ENCODE measurements around the gene VDAC2. TPM values are rescaled to one million over a fixed set of nuclear protein-coding genes. Genes with fewer than 3 reads are reported as not detected.

Gene VDAC2
- total RNA-seq, 4 donors from 2014 or later: 52.1 to 234 (median 149) TPM

DNA sequence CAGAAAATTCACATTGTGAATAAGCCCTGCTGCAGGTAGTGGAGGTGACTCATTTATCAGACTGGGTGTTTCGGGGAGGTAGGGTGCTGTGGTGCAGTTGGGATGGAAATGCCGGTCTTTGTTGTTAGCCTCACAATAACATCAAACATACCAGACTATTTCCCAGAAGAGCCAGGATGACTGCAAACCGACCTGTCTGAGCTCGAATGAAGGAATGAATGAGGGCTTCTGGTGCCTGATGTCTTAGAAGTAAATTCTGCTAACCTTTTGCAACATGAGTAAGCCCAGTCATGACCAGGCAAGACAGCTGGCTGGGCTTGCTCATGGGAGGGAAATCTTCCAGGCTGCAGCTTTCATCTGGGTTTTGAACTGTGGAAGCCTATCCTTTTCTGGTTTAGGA is 2.4 kb upstream of the VDAC2 start:
- Histone ChIP-seq H3K27ac (peak overlapping the region; percentile 52 to 98 (median 96)), H3K4me1 (peaks cover 10 to 32% (median 18%) of the 10 kb centered on the region in 4 donors), H3K4me3 (no peak overlapping the region), H3K27me3 (no peaks in the 10 kb centered on the region), H3K36me3 (peaks cover 0 to 12% (median 5%) of the 10 kb centered on the region in 4 donors), H3K9me3 (no peaks in the 10 kb centered on the region)
- DNase-seq: no peak
- intact Hi-C loops (cut with DNase I; ENCODE audit: low total_unique reads): no loop called here
- in situ Hi-C loops (cut with MboI; ENCODE audit: low pct_ligation_motif_present in 1 of 4, low pct_unique_long_range_greater_than_20kb in 1 of 4, low sequenced_read_pairs in 3 of 4): no loop called here
- WGBS, 2 donors (ENCODE audit: low coverage in 1 of 2): 77% methylated on average over 4 of the region's 4 CpGs; no CpG with 5 or more reads in 1 of the 2 donors
- no peak for TF ChIP-seq EP300 (IDR thresholded peaks at IDR 0.05; ENCODE audit: low read depth)
- TF ChIP-seq POLR2AphosphoS5 (IDR thresholded peaks at IDR 0.05): no peak
- TF ChIP-seq, protein P1, sequence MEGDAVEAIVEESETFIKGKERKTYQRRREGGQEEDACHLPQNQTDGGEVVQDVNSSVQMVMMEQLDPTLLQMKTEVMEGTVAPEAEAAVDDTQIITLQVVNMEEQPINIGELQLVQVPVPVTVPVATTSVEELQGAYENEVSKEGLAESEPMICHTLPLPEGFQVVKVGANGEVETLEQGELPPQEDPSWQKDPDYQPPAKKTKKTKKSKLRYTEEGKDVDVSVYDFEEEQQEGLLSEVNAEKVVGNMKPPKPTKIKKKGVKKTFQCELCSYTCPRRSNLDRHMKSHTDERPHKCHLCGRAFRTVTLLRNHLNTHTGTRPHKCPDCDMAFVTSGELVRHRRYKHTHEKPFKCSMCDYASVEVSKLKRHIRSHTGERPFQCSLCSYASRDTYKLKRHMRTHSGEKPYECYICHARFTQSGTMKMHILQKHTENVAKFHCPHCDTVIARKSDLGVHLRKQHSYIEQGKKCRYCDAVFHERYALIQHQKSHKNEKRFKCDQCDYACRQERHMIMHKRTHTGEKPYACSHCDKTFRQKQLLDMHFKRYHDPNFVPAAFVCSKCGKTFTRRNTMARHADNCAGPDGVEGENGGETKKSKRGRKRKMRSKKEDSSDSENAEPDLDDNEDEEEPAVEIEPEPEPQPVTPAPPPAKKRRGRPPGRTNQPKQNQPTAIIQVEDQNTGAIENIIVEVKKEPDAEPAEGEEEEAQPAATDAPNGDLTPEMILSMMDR (IDR thresholded peaks at IDR 0.05): no peak
- TF ChIP-seq POLR2A (IDR thresholded peaks at IDR 0.05): no peak

DNA sequence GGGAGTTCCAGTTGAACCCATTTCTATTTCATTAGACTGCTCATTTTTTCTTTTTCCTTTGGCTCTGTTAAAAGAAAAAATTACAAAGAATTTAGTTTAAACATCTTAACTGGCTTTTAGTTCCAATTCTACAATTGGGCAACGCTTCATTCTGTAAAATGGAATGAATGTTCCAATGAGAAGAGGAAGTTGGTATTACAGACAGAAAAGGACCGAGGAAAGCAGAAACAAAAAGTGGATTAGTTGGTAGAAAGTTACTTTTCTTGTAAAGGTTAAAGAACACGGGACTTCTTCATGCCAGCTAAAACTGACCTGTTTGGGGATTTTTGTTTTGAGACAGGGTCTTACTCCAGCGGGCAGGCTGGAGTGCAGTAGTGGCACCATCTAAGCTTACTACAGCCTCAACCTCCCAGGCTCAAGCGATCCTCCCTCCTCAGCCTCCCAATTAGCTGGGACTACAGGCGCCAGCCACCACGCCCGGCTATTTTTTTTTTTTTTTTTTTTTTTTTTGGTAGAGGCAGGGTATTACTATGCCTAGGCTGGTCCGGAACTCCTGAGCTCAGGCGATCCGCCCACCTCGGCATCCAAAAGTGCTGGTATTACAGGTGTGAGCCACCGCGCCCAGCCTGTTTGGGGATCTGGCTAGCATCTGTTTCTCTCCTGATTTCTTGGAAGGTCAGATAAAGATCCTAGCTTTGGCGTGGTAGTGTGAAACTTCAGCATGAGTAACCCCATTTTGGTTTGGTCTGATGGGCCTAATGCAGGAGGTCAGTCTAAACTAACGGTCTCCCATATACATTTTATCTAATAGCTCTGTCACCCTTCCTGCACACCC is 1.3 kb upstream of the VDAC2 start:
- TF ChIP-seq POLR2AphosphoS5 (IDR thresholded peaks at IDR 0.05): no peak
- TF ChIP-seq POLR2A (IDR thresholded peaks at IDR 0.05): no peak
- TF ChIP-seq, protein P1 (IDR thresholded peaks at IDR 0.05): no peak
- TF ChIP-seq EP300 (IDR thresholded peaks at IDR 0.05; ENCODE audit: low read depth): no peak
- Histone ChIP-seq H3K4me1 (peaks cover 10 to 36% (median 20%) of the 10 kb centered on the region in 4 donors), H3K36me3 (peaks cover 0 to 20% (median 9%) of the 10 kb centered on the region in 4 donors), H3K9me3 (no peaks in the 10 kb centered on the region), H3K27ac (peak overlapping the region; percentile 96 to 98 (median 97)), H3K4me3 (peak overlapping the region; percentile 59 to 96 (median 82)), H3K27me3 (no peaks in the 10 kb centered on the region)
- 63 to 69% methylated on average over 4 to 16 of the region's 16 CpGs for WGBS, 2 donors (ENCODE audit: low coverage in 1 of 2)
- intact Hi-C loops (cut with DNase I; ENCODE audit: low total_unique reads) (no loop called here), in situ Hi-C loops (cut with MboI; ENCODE audit: low pct_ligation_motif_present in 1 of 4, low pct_unique_long_range_greater_than_20kb in 1 of 4, low sequenced_read_pairs in 3 of 4) (no loop called here)
- peak; percentile 22 for DNase-seq

DNA sequence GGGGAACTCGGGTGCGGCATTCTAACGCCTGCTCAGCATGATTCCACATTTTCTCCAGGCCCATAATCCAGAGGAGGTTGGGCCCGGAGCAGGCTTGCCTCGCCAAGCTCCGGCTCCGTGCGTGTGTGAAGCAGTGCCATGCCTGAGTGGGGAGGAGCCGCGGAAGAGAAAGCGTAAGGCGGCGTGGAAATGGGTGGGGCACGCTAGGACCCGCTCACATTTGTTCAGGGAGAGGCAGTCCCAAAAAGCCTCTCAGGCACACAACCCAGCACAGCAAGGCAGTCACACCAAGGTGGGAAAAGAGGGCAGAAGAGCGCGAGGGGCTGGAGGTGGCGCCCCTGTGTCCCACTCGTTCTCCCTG is 695 bp upstream of the VDAC2 start:
- peaks cover 0 to 26% (median 12%) of the 10 kb centered on the region in 4 donors for H3K36me3 ChIP-seq
- H3K27ac ChIP-seq: peak overlapping the region; percentile 96 to 98 (median 97)
- H3K9me3 ChIP-seq: no peaks in the 10 kb centered on the region
- H3K27me3 ChIP-seq: no peaks in the 10 kb centered on the region
- TF ChIP-seq, protein P1 (IDR thresholded peaks at IDR 0.05): no peak
- TF ChIP-seq POLR2AphosphoS5 (IDR thresholded peaks at IDR 0.05) (peak in 1 of 3 donors; percentile 5), EP300 (IDR thresholded peaks at IDR 0.05; ENCODE audit: low read depth) (no peak), POLR2A (IDR thresholded peaks at IDR 0.05) (peak; percentile 34)
- peak overlapping the region; percentile 59 to 96 (median 82) for H3K4me3 ChIP-seq
- DNase-seq: peak; percentile 81
- intact Hi-C loops (cut with DNase I; ENCODE audit: low total_unique reads) (no loop called here), in situ Hi-C loops (cut with MboI; ENCODE audit: low pct_ligation_motif_present in 1 of 4, low pct_unique_long_range_greater_than_20kb in 1 of 4, low sequenced_read_pairs in 3 of 4) (no loop called here)
- peaks cover 10 to 32% (median 20%) of the 10 kb centered on the region in 4 donors for H3K4me1 ChIP-seq
- 0 to 1% methylated on average over 1 to 19 of the region's 19 CpGs for WGBS, 2 donors (ENCODE audit: low coverage in 1 of 2)

DNA sequence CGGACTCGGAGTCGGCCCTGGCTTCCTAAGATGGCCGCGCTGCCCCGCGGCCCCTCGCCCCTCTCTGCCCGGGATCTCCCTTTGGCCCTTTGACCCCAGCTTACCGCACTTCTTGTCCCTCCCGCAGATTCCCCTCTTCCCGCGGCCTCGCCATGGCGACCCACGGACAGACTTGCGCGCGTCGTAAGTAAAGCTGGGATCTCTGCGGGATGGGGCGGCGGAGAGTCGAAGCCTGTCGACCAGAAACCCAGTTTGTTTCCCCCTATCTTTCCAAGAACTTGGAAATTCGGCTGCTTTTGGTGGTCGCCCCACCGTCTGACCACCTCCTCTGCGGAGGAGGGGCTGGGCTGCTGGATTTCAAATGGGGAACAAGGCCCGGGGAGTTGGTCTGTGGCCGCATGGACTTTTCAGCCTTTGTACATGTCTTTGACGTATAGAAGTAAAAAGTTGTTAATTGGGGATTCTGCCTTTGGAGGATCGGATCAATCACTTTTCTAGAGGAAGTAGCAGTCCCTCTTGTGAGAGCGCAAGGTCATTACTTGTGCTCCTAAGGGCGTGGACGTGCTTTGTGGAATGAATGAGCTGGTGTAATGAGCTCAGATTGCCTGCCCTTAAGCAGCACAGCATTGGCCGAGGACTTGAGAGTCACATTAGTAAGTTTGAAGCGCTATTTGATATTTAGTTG is 553 bp downstream of the VDAC2 start:
- H3K9me3 ChIP-seq: no peaks in the 10 kb centered on the region
- no peaks in the 10 kb centered on the region for H3K27me3 ChIP-seq
- WGBS, 2 donors (ENCODE audit: low coverage in 1 of 2): 0% methylated on average over 6 to 36 of the region's 38 CpGs
- peaks cover 13 to 38% (median 22%) of the 10 kb centered on the region in 4 donors for H3K4me1 ChIP-seq
- in situ Hi-C loops (cut with MboI; ENCODE audit: low pct_ligation_motif_present in 1 of 4, low pct_unique_long_range_greater_than_20kb in 1 of 4, low sequenced_read_pairs in 3 of 4) (no loop called here), intact Hi-C loops (cut with DNase I; ENCODE audit: low total_unique reads) (no loop called here)
- TF ChIP-seq, protein P1 (IDR thresholded peaks at IDR 0.05): peak in 1 of 5 experiments; percentile 12
- peak; percentile 11 for TF ChIP-seq POLR2A (IDR thresholded peaks at IDR 0.05)
- peak; percentile 27 to 86 (median 68) for TF ChIP-seq POLR2AphosphoS5 (IDR thresholded peaks at IDR 0.05)
- TF ChIP-seq EP300 (IDR thresholded peaks at IDR 0.05; ENCODE audit: low read depth): no peak
- H3K36me3 ChIP-seq: peaks cover 0 to 39% (median 18%) of the 10 kb centered on the region in 4 donors
- H3K27ac ChIP-seq: peak overlapping the region; percentile 96 to 98 (median 97)
- DNase-seq: peak; percentile 64
- peak overlapping the region; percentile 59 to 96 (median 82) for H3K4me3 ChIP-seq
